ENCODE measurements around the gene NFYC.

The NFYC gene

GRCh38 chr1:40783001-40783905, 91.7 kb downstream of the NFYC start, which contains the start of gene KCNQ4:
Gene KCNQ4 (plus strand): TSS chr1:40783787. CDS start chr1:40784094, 307 bp downstream.
- peak; percentile 70 for DNase-seq

- peak; percentile 48 for DNase-seq
These were observed 92.8 kb downstream of the NFYC start for GRCh38 chr1:40784141-40784770.

DNA sequence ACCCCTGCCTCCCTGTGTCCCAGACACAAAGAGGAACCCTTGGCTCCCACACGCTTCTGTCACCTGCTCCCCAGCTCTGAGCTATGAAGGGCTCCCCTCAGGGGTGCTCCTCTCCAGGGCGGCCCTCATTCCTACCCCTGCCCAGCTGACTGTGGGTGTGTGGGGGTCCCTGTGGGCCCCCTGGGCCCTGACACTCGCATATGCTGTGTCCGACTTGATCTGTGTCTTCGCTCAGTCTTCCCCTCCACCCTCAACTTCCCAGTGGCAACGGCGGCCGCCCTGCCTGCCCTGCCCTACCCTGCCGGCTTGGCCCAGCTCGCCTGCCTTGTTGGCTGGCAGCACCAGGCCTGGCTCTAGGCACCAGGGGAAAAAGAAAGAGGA, 93.3 kb downstream of the NFYC start:
- DNase-seq = no peak

- DNase-seq = no peak
These were observed 93.9 kb downstream of the NFYC start for GRCh38 chr1:40785446-40785845.

DNA sequence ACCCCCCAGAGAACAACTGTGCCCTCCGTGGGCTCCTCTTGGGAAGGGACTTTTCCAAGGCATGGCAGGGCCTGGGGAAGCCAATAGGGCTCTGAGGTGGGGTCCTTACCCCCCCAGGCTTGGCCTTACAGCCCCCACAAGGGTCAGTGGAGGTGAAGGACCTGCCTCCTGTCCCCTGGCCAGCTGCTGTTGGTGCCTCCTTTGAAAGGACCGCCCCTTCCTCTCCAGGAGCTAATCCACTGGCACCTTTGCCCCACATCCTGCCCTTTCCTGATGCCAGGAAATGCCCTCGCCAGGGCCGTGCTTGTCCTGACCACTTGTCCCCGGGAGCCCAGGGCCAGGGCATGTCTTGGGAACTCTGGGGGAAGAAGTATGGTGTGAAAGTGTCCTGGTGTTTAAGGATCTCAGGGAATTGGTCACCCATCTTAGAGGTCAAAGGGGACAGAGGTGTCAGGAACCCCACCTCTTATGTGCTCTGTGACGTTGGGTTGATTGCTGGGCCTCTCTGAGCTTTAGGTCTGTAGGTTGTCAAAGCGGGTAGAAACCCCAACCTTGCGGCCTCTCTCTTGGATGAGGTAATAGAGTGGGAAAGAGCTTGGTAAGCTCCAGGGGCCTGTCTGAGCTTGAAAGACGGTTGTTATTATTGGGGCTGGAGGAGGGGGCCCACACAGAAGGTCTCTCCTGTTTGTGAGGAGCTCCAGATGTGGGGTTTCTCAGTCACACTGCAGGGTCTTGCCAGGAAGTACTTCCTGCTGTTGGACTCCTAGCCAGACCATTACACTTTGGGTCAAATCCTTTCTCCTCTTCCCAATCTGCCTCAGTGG, 94.9 kb downstream of the NFYC start:
- peak; percentile 20 for DNase-seq

DNA sequence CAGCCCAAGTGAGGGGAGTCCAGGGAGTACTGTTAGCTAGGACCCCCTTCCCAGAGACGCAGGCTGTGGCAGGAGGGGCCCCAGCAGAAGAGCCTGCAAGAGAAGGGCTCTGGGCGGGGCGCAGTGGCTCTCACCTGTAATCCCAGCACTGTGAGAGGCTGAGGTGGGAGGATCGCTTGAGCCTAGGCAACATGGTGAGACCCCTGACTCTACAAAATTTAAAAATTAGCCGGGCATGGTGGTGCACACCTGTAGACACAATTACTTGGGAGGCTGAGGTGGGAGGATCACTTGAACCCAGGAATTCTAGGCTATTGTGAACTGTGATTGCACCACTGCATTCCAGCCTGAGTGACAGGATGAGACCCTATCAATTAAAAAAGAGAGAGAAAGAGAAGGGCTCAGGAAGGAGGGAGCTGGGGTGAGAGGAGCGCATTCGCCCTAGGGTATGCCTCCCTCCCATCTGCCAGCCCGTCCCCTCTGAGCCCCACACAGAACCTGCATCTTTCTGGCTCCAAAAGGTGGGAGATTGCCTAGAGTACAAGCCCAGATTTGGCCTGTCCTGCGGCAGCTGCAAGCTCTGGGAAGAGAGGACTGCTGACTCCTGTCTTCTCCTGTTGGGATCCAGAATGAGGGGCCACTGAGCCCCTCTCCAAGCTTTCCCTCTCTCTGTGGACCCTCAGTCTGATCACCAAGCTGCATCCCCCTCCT, 95.6 kb downstream of the NFYC start:
- no peak for DNase-seq

- no peak for DNase-seq
These were observed 96.4 kb downstream of the NFYC start for GRCh38 chr1:40787737-40788560.

GRCh38 chr1:40788561-40789341, 97.2 kb downstream of the NFYC start:
- DNase-seq = no peak

DNA sequence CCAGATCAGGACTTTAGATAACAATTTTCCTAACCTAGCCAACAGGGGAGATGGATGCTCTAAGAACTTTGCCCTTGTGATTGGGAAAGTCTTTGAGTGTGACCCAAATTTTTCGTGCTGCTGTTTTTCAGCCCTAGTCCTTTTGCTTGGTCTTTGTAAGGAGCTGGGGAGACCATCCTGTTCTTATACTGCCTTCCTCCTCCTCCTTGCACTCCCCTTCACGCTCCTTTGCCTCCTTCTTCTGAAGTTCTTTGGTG, 97.8 kb downstream of the NFYC start:
- DNase-seq = no peak

GRCh38 chr1:40789661-40790430, 98.3 kb downstream of the NFYC start:
- DNase-seq = no peak

DNA sequence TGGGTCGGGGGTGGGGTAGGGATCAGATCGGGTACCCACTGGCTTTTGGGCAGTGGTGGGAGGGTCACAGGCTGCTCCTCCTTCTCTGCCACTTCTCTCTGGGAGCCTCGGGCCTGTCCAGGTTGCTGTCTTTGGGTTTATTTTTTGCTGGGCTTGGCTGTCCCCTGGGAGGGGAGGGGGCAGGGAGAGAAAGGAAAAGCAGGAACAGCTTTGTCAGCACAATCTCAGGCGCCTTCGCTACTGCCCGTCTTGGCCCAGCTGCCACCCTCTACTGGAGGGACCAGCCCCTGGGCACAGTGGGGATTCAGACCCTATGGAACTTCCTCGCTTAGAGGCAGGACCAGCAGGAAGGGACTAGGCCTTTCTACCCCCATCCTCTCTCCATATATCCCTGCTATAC, 100.5 kb downstream of the NFYC start:
- DNase-seq = no peak

DNA sequence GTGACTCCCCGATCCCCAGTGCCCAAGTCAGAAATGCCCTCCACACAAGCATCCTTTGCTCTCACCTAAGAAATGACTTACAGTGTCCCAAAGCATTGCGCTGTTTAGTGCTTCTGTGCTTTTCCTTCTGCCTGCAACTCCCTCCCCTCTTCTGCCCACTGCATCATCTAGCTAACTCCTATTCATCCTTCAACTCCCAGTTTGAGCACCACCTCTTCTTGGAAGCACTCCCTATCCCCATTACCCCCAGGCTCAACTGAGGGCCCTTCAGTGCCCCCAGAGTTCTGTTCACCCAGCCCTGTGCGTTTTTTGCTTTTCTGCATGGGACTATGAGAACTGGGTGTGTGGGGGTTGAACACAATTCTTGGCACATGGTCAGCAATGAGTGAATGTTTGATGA, 102.1 kb downstream of the NFYC start:
- DNase-seq = no peak

DNA sequence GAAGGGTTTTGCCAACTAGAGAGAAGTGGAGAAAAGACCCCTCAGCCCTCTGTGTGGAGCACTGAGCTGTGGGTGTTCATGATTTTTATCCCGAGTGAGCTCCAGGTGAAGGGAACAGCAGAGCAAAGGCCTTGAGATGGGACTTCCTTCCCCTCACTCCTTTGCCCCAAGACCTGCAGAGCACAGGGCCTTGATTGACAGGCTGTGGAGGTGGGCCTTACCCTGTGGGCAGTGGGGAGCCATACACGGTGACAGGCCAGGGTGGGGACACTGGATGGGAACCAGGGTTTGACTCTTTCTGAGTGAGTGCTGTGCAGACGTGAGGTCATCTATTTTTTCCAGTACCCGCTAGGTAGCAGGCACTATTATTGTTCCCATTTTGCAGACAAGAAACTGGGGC, 102.5 kb downstream of the NFYC start:
- no peak for DNase-seq

- DNase-seq = no peak
These were observed 103.6 kb downstream of the NFYC start for GRCh38 chr1:40794974-40795715.

DNA sequence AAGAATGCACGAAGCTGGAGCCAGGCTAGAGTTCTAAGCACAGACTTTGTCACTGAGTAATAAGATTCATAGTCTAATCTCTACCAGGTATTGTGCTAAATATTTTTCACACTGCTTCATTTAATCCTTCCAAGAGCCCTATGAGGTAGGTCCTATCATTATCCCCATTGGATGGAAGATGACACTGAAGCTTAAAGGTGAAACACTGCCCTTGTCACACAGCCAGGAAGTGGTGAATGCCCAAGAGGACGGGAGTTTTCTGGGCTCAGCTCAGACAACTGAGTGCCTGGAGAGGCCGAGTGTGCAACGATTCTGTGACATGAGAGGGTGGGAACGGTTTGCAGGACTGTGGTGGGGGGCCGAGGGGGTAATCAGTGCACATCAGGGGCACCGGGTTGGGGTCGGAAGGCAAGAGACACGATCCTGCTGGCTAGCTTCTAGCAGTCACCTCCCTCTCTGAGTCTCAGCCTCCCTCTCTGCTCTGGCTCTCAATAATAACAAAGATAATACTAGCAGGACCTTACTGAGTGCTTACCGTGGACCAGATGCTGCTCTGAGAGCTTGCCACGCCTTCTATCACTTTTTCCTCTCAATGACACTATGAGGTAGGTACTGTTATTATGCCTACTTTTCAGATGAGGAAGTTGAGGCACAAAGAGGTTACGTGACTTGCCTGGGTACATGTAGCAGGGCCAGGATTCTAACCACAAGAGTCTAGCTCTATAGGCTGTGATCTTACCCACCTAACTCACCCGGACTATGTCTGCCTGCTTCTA, 104.5 kb downstream of the NFYC start:
- DNase-seq = no peak

DNA sequence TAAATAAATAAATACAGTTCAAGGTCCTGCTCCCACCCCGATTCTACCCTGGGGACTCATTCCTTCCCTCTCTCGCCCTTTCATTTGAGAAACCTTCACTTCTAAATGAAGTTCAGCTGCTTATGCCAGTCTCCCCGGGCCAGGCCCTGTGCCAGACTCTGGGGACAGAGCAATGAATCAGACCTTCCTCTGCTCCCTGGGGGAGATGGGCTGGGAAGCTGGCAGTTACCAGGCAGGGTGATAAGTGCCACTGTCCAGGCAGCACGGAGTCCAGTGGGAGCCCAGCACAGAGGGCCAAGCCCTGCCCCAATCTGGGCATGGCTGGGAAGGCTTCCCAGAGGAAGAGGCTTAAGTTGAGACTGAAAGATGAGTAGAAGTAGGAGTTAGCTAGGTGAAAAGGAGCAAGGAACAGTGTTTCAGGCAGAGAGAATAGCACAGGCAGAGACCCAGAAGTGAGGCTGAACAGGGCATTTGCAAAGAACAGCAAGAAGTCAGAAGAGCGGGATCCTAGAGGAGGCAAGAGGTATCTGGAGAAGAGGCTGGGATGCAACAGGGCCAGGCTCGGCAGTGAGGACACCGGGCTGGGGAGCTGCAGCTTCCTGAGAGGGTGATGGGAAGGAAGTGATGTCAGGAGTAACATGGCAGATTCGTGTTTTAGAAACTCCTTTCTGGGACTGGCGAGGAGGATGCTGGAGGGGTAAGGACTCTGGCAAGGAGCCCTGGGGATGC, 105.6 kb downstream of the NFYC start:
- DNase-seq = no peak

- DNase-seq = no peak
These were observed 106.1 kb downstream of the NFYC start for GRCh38 chr1:40797668-40798010.

Data from DMS53 (cell line).